ENCODE measurements around the gene EYA2. TPM values are rescaled to one million over a fixed set of nuclear protein-coding genes. Genes with fewer than 3 reads are reported as not detected.

The EYA2 gene
- total and polyA plus RNA-seq, 11 donors, result 0.30 to 4.2 (median 0.70) TPM

GRCh38 chr20:46933150-46933549, 38.5 kb downstream of the EYA2 start:
- Histone ChIP-seq H3K4me1 (peaks cover 0 to 17% (median 0%) of the 10 kb centered on the region in 12 donors), H3K27ac (no peak overlapping the region), H3K4me3 (no peak overlapping the region), H3K36me3 (no peaks in the 10 kb centered on the region), H3K27me3 (peaks cover 0 to 28% (median 0%) of the 10 kb centered on the region in 9 donors), H3K9me3 (no peaks in the 10 kb centered on the region)
- DNase-seq, result no peak
- intact Hi-C loops (cut with DNase I), result no loop called here
- 80 to 85% (median 83%) methylated on average over 5 of the region's 5 CpGs for WGBS, 4 donors
- no peak for ATAC-seq
- TF ChIP-seq POLR2A (IDR thresholded peaks at IDR 0.05), result no peak
- TF ChIP-seq CTCF (IDR thresholded peaks at IDR 0.05), result no peak

GRCh38 chr20:46934746-46935287, 40.2 kb downstream of the EYA2 start:
- no peaks in the 10 kb centered on the region for H3K9me3 ChIP-seq
- H3K4me1 ChIP-seq, result peaks cover 0 to 17% (median 0%) of the 10 kb centered on the region in 12 donors
- DNase-seq, result no peak
- no peak overlapping the region for H3K27ac ChIP-seq
- intact Hi-C loops (cut with DNase I), result no loop called here
- H3K36me3 ChIP-seq, result no peaks in the 10 kb centered on the region
- no peak overlapping the region for H3K4me3 ChIP-seq
- ATAC-seq, result no peak
- no peak for TF ChIP-seq POLR2A (IDR thresholded peaks at IDR 0.05)
- TF ChIP-seq CTCF (IDR thresholded peaks at IDR 0.05), result no peak
- H3K27me3 ChIP-seq, result peaks cover 0 to 28% (median 0%) of the 10 kb centered on the region in 9 donors
- WGBS, 4 donors, result 67 to 77% (median 72%) methylated on average over 4 of the region's 4 CpGs

- no peak for ATAC-seq
- TF ChIP-seq CTCF (IDR thresholded peaks at IDR 0.05), result no peak
- no peak for TF ChIP-seq POLR2A (IDR thresholded peaks at IDR 0.05)
- H3K4me1 ChIP-seq, result peaks cover 0 to 17% (median 0%) of the 10 kb centered on the region in 12 donors
- peaks cover 0 to 28% (median 0%) of the 10 kb centered on the region in 9 donors for H3K27me3 ChIP-seq
- no peak overlapping the region for H3K4me3 ChIP-seq
- DNase-seq, result no peak
- no peaks in the 10 kb centered on the region for H3K9me3 ChIP-seq
- no peaks in the 10 kb centered on the region for H3K36me3 ChIP-seq
- intact Hi-C loops (cut with DNase I), result no loop called here
- 85 to 90% (median 90%) methylated on average over 9 of the region's 9 CpGs for WGBS, 4 donors
- H3K27ac ChIP-seq, result no peak overlapping the region
Measured at GRCh38 chr20:46935394-46936017, 40.9 kb downstream of the EYA2 start.

GRCh38 chr20:46936415-46937156, 41.9 kb downstream of the EYA2 start:
- ATAC-seq (no peak), DNase-seq (no peak)
- Histone ChIP-seq H3K27me3 (peaks cover 0 to 25% (median 0%) of the 10 kb centered on the region in 9 donors), H3K36me3 (no peaks in the 10 kb centered on the region), H3K4me3 (no peak overlapping the region), H3K4me1 (peaks cover 0 to 8% (median 0%) of the 10 kb centered on the region in 12 donors), H3K9me3 (no peaks in the 10 kb centered on the region), H3K27ac (no peak overlapping the region)
- intact Hi-C loops (cut with DNase I), result no loop called here
- TF ChIP-seq POLR2A (IDR thresholded peaks at IDR 0.05) (no peak), CTCF (IDR thresholded peaks at IDR 0.05) (no peak)
- WGBS, 4 donors, result 77 to 80% (median 80%) methylated on average over 18 of the region's 18 CpGs

Data from heart left ventricle (tissue), 16 donors.